GM18520 (cell line): ENCODE results near the gene ZNF610.

ENCODE experiments used
- ATAC-seq: cut with Tn5 transposase; IDR thresholded peaks from one replicate; pipeline ENCODE4 v1.9.1; 2021; ENCODE audit not compliant: unreplicated experiment

ZNF610 gene

GRCh38 chr19:52397310-52398080, 61.5 kb downstream of the ZNF610 start, which contains the start of gene ZNF528:
ZNF528 (plus strand) TSS chr19:52397849; CDS start chr19:52402014, 4,165 bp downstream.
- ATAC-seq: peak; percentile 89

GRCh38 chr19:52398081-52398441, 62.0 kb downstream of the ZNF610 start:
- no peak for ATAC-seq

GRCh38 chr19:52410276-52410675, 74.2 kb downstream of the ZNF610 start:
- no peak for ATAC-seq

GRCh38 chr19:52415711-52416110, 79.7 kb downstream of the ZNF610 start:
- no peak for ATAC-seq
